Transverse colon (tissue), 4 donors: ENCODE measurements around the gene GTPBP4. TPM values are rescaled to one million over a fixed set of nuclear protein-coding genes. Genes with fewer than 3 reads are reported as not detected.
"Not testable (repeated sequence)": the region's sequence is repeated elsewhere in the genome, so short reads cannot be mapped to it uniquely, and the experiment has no call there.

Source experiments
- DNase-seq: peaks from one replicate; pipeline ENCODE4 v3.0.0-alpha.2; 2019
- H3K27ac ChIP-seq, 4 donors: fragments of 200-600 bp; sonication (generic); 2 replicates each; pipeline ENCODE4 v1.5.1; 2016 to 2018; ENCODE audit warnings: inconsistent platforms in 4 of 4
- H3K27me3 ChIP-seq: fragments of 200-600 bp; sonication (generic); 2 replicates; pipeline ENCODE4 v1.5.1; 2017; ENCODE audit warnings: inconsistent platforms
- H3K36me3 ChIP-seq, 4 donors: fragments of 200-600 bp; sonication (generic); 2 replicates each; pipeline ENCODE4 v1.5.1; 2017 to 2019; ENCODE audit warnings: inconsistent platforms in 4 of 4
- H3K4me1 ChIP-seq, 4 donors: fragments of 200-600 bp; sonication (generic); 2 replicates each; pipeline ENCODE4 v1.5.1; 2017 to 2020; ENCODE audit warnings: inconsistent platforms in 4 of 4
- H3K4me3 ChIP-seq, 4 donors: fragments of 200-600 bp; sonication (generic); 1 replicate in 1 of 4; 2 replicates in 3 of 4; pipeline versions ENCODE4 v1.5.1 to v1.6.1; 2017 to 2019; ENCODE audit warnings: inconsistent platforms in 4 of 4
- H3K9me3 ChIP-seq, 2 donors: fragments of 200-600 bp; sonication (generic); 2 replicates each; pipeline ENCODE4 v1.5.1; 2017 to 2019; ENCODE audit warnings: inconsistent platforms in 2 of 2
- EP300 ChIP-seq: sonication (generic); formaldehyde crosslinking; IDR thresholded peaks from one replicate; pipeline ENCODE4 v1.6.1; 2017; ENCODE audit warnings: antibody characterized with exemption, low read depth
- POLR2A ChIP-seq: fragments of 450-650 bp; IDR thresholded peaks from one replicate; pipeline ENCODE4 v1.6.1; 2016; ENCODE audit warnings: antibody characterized with exemption, mild to moderate bottlenecking, moderate library complexity
- POLR2AphosphoS5 ChIP-seq, 3 donors: sonication (generic); formaldehyde crosslinking; IDR thresholded peaks; one replicate each; pipeline ENCODE4 v1.6.1; 2016; ENCODE audit warnings: antibody characterized with exemption in 3 of 3
- WGBS, 2 donors: methylation state at CpG; one replicate each; pipeline ENCODE4 v1.1.5; 2018; ENCODE audit warnings: low coverage in 1 of 2; 5-methylcytosine and 5-hydroxymethylcytosine counted together
- in situ Hi-C, 4 donors: fragments of 200-750 bp; cut with MboI; loops; one replicate each; pipeline versions ENCODE4 v1.15.0 to v1.15.1; 2017; ENCODE audit warnings: low sequenced_read_pairs in 3 of 4, low pct_ligation_motif_present in 1 of 4, low pct_unique_long_range_greater_than_20kb in 1 of 4
- intact Hi-C: fragments of 100-400 bp; cut with DNase I; formaldehyde crosslinking; loops from one replicate; pipeline ENCODE4 v1.15.1; 2023; ENCODE audit warnings: low total_unique reads
- total RNA-seq, 4 donors: library from RNA; depleted of rRNA; stranded (reverse); fragments of >200 nt; gene quantifications; one replicate each; pipeline ENCODE4 v1.1.0, GENCODE V29; 2016
- TF ChIP-seq, protein P1 (sequence below), 5 experiments: fragments of 200-600 bp in 3 of 5; fragments of 450-650 bp in 2 of 5; sonication (generic) in 3 of 5; IDR thresholded peaks; 1 replicate in 2 of 5; 2 replicates in 3 of 5; pipeline ENCODE4 v1.5.1; 2016 to 2017; ENCODE audit warnings: antibody characterized with exemption in 5 of 5, inconsistent platforms in 3 of 5, mild to moderate bottlenecking in 2 of 5, moderate library complexity in 1 of 5

The GTPBP4 gene
- total RNA-seq, 4 donors from 2014 or later, result 9.4 to 25.4 (median 17.1) TPM

DNA sequence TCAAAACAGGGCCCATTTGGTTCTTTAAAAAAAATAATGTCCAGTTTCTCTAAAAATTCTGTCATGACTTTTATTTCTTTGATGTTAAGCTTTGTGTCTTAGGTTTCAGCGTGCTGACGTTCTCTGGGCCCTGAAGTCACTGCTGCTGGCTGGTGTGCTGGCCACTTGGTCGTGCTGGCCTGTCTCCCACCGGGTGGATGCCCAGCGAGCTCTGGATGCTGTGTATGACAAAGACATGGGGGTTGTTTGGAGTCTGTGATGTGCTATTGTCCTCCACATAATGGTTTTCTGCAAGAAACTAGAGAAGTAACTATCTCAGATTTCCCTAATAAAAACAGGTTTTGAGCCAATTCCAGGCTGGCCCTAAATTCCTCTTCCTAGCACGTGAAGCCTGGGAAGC, 47.0 kb downstream of the GTPBP4 start:
- 72 to 92% methylated on average over 4 to 6 of the region's 6 CpGs for WGBS, 2 donors
- Histone ChIP-seq H3K4me1 (no peaks in the 10 kb centered on the region), H3K4me3 (no peak overlapping the region), H3K27me3 (no peaks in the 10 kb centered on the region), H3K27ac (no peak overlapping the region), H3K36me3 (peaks cover 0 to 3% (median under 1%) of the 10 kb centered on the region in 4 donors), H3K9me3 (no peaks in the 10 kb centered on the region)
- DNase-seq, result no peak
- in situ Hi-C loops (no loop called here), intact Hi-C loops (no loop called here)
- TF ChIP-seq POLR2AphosphoS5 (IDR thresholded peaks at IDR 0.05), result no peak
- TF ChIP-seq, protein P1, sequence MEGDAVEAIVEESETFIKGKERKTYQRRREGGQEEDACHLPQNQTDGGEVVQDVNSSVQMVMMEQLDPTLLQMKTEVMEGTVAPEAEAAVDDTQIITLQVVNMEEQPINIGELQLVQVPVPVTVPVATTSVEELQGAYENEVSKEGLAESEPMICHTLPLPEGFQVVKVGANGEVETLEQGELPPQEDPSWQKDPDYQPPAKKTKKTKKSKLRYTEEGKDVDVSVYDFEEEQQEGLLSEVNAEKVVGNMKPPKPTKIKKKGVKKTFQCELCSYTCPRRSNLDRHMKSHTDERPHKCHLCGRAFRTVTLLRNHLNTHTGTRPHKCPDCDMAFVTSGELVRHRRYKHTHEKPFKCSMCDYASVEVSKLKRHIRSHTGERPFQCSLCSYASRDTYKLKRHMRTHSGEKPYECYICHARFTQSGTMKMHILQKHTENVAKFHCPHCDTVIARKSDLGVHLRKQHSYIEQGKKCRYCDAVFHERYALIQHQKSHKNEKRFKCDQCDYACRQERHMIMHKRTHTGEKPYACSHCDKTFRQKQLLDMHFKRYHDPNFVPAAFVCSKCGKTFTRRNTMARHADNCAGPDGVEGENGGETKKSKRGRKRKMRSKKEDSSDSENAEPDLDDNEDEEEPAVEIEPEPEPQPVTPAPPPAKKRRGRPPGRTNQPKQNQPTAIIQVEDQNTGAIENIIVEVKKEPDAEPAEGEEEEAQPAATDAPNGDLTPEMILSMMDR (IDR thresholded peaks at IDR 0.05), result no peak
- TF ChIP-seq EP300, result no peak
- TF ChIP-seq POLR2A, result no peak

DNA sequence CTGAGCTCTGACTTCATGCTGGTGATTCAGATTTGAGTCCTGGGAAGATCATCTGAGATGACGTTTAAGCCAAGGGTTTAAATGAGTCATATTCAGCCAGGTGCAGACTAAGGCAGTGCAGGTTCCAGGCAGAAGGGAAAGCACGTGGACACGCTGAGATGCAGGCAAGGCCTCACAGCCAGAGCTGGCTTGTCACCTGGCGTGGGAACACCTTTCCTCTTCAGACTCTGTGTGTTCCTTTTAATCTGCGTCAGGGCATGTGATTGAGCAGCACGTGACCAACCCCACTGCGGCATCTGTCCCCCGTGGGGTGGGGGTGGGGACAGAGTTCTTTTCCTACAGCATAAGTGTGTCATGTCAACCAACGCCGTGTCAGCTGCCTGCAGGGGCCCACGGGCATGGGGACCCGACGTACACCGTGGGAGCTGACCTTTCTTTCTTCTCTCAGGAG, 48.1 kb downstream of the GTPBP4 start:
- in situ Hi-C loops (no loop called here), intact Hi-C loops (no loop called here)
- peaks cover 0 to 15% (median 6%) of the 10 kb centered on the region in 4 donors for H3K36me3 ChIP-seq
- 63 to 80% methylated on average over 1 to 14 of the region's 14 CpGs for WGBS, 2 donors
- H3K27me3 ChIP-seq, result no peaks in the 10 kb centered on the region
- no peaks in the 10 kb centered on the region for H3K4me1 ChIP-seq
- no peak for DNase-seq
- H3K9me3 ChIP-seq, result no peaks in the 10 kb centered on the region
- no peak overlapping the region for H3K27ac ChIP-seq
- TF ChIP-seq POLR2A (no peak), EP300 (no peak), POLR2AphosphoS5 (IDR thresholded peaks at IDR 0.05) (no peak)
- TF ChIP-seq, protein P1 (IDR thresholded peaks at IDR 0.05), result no peak
- no peak overlapping the region for H3K4me3 ChIP-seq

DNA sequence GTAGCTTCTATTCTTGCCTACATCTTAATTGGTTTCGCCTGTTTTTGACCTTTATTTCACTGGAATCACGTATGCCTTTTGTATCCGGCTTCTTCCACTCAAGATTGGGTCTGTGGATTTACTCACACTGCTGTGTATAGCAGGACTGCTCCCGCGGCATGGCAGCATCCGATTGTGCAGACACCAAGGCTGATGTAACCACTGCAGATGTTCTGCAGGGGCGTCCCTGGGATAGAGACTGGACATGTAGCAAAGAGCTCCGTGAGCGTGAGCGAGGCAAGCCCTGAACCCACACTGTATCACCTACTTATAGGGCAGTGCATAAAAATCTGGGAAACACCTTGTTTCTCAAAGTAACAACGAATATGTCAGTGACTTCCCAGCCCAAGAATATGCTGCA, 48.9 kb downstream of the GTPBP4 start:
- Histone ChIP-seq H3K27ac (no peak overlapping the region), H3K4me3 (no peak overlapping the region), H3K36me3 (peaks cover 0 to 22% (median 10%) of the 10 kb centered on the region in 4 donors), H3K27me3 (no peaks in the 10 kb centered on the region), H3K4me1 (no peaks in the 10 kb centered on the region), H3K9me3 (no peaks in the 10 kb centered on the region)
- TF ChIP-seq, protein P1 (IDR thresholded peaks at IDR 0.05), result no peak
- TF ChIP-seq EP300 (no peak), POLR2A (no peak), POLR2AphosphoS5 (IDR thresholded peaks at IDR 0.05) (no peak)
- WGBS, 2 donors, result 76 to 93% methylated on average over 2 to 11 of the region's 11 CpGs
- in situ Hi-C loops (no loop called here), intact Hi-C loops (no loop called here)
- no peak for DNase-seq

DNA sequence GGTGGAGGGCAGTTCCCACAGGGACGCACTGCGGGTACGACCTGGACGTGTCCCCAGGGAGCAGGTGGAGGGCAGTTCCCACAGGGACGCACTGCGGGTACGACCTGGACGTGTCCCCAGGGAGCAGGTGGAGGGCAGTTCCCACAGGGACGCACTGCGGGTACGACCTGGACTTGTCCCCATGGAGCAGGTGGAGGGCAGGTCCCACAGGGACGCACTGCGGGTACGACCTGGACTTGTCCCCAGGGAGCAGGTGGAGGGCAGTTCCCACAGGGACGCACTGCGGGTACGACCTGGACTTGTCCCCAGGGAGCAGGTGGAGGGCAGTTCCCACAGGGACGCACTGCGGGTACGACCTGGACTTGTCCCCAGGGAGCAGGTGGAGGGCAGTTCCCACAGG, 50.5 kb downstream of the GTPBP4 start:
- DNase-seq, in situ Hi-C loops, H3K27me3 ChIP-seq, H3K4me1 ChIP-seq, H3K27ac ChIP-seq, intact Hi-C loops, H3K9me3 ChIP-seq, H3K4me3 ChIP-seq: not testable (repeated sequence)
- peaks cover 0 to 36% (median 16%) of the 10 kb centered on the region in 4 donors for H3K36me3 ChIP-seq
- WGBS, 2 donors, result 86% methylated on average over 4 of the region's 20 CpGs; no CpG with 5 or more reads in 1 of the 2 donors

DNA sequence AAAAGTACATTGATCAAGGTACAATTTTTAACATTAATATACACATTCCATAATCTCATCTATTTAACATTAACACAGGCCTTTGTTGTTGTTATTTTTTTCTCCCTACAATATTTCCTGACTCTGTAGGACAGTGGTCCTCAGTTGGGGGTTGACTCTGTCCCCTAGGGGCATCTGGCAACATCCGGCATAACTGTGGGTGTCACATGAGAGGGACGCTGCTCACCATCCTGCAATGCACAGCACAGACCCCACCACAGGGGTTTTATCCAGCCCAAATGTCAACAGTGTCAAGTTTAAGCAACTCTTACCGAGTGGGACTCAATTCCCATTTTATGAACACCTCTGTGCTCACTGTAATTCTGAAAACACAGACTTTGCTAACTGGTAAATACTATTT, 51.9 kb downstream of the GTPBP4 start:
- H3K9me3 ChIP-seq, result no peaks in the 10 kb centered on the region
- H3K27ac ChIP-seq, result no peak overlapping the region
- no peaks in the 10 kb centered on the region for H3K27me3 ChIP-seq
- peaks cover 0 to 10% (median 0%) of the 10 kb centered on the region in 4 donors for H3K4me1 ChIP-seq
- WGBS, 2 donors, result 83 to 93% methylated on average over 3 of the region's 3 CpGs
- peaks cover 0 to 36% (median 16%) of the 10 kb centered on the region in 4 donors for H3K36me3 ChIP-seq
- TF ChIP-seq, protein P1 (IDR thresholded peaks at IDR 0.05), result no peak
- no peak for TF ChIP-seq EP300
- no peak for TF ChIP-seq POLR2A
- TF ChIP-seq POLR2AphosphoS5 (IDR thresholded peaks at IDR 0.05), result no peak
- intact Hi-C loops, result no loop called here
- H3K4me3 ChIP-seq, result no peak overlapping the region
- DNase-seq, result no peak
- in situ Hi-C loops, result loop anchor here in 1 of 4 donors (10.0 kb wide), 1 partner anchor 55 kb away; the partner anchor contains the start of gene GTPBP4
